ENCODE results near the gene LPAR3. TPM values are rescaled to one million over a fixed set of nuclear protein-coding genes. Genes with fewer than 3 reads are reported as not detected.
"Not testable (repeated sequence)": the region's sequence is repeated elsewhere in the genome, so short reads cannot be mapped to it uniquely, and the experiment has no call there.

LPAR3 gene
- total RNA-seq, 1 experiment from 2014 or later: 9.8 TPM

DNA sequence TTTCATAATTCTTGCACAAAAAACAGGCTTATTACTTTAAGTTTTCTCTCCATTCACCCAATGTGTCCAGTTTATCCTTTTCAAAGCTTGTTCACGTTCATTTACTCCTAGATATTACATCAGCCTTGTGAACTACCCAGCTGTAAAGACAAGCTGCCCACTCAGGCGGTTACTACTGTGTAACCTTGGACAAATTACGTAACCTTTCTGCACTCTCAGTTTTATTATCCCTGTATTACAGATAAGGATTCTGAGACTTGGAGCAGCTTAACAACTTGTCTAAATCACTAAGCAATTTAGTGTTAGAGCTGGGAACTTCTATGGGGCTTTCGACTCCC lies 20.5 kb upstream of the LPAR3 start:
- no peaks in the 10 kb centered on the region for H3F3A ChIP-seq (ENCODE audit: low read length, unreplicated experiment)
- no peaks in the 10 kb centered on the region for H3K9me2 ChIP-seq (replicated peaks; ENCODE audit: low read length)
- H3K4me1 ChIP-seq (ENCODE audit: insufficient read depth, low read length): no peaks in the 10 kb centered on the region
- CTCF ChIA-PET: interaction anchor here (0.6 to 0.7 kb wide), 2 partner anchors 153 to 156 kb away, joined by 3 read pairs; no protein-coding TSS in a partner anchor
- no peak overlapping the region for H3K27ac ChIP-seq (ENCODE audit: low read length)
- H3K79me2 ChIP-seq (ENCODE audit: low read length): no peaks in the 10 kb centered on the region
- DNase-seq (no peak), ATAC-seq (no peak)
- POLR2A ChIA-PET (ENCODE audit: unreplicated experiment): interaction anchor here (0.6 kb wide), 1 partner anchor 433 kb away, joined by 3 read pairs; no protein-coding TSS in a partner anchor
- intact Hi-C loops (cut with micrococcal nuclease): no loop called here
- no peak overlapping the region for H2AFZ ChIP-seq (ENCODE audit: low read length)
- no peak for TF ChIP-seq EZH2phosphoT487 (IDR thresholded peaks at IDR 0.05; ENCODE audit: borderline replicate concordance, low read length)
- no peaks in the 10 kb centered on the region for H4K20me1 ChIP-seq (ENCODE audit: low read length)
- H3K9me3 ChIP-seq (ENCODE audit: low read length): no peaks in the 10 kb centered on the region
- H3K27me3 ChIP-seq (ENCODE audit: low read length): no peaks in the 10 kb centered on the region
- H3K36me3 ChIP-seq (ENCODE audit: low read depth, low read length): no peaks in the 10 kb centered on the region
- no TSS peak for BruUV-seq (replicated peaks)
- H3K4me3 ChIP-seq (ENCODE audit: low read length): no peak overlapping the region
- H3K9ac ChIP-seq (ENCODE audit: low read length): no peak overlapping the region
- H3K4me2 ChIP-seq (ENCODE audit: low read length): no peak overlapping the region

DNA sequence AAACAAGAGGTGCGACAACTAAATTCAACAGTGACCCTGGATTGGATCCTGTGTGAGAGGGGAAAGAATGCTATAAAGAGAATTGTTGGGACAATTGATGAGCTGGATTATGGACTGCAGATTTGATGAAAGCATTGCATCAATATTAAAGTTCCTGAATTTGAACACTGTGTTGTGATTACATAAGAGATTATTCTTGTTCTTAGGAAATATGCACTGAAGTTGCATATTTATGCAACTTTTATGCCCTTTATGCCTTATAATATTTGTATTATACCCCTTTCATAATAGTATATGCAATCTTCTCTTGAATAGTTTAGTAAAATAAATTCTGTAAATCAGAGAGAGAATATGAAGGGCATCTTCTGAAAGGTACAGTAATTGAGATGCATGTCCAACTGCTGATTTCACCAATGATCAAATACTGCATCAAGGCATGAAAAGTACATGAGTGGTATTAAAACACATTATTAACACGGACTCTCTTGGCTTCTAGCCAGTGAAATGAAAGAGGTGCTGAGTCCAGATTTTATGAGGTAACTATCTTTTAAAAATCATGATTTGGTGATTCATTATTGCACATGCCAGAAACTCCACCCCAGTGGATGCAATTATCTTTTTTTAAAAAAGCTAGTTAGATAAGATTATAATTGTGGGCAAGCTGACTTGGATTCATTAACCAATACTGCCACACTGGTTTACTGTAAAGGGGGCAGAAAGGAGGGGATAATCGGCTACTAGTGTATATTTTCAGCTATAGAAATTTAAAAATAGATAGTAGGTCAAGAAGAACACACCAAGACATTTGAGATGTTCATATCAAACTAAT lies 19.9 kb upstream of the LPAR3 start:
- H3K27ac ChIP-seq (ENCODE audit: low read length): no peak overlapping the region
- H3K36me3 ChIP-seq (ENCODE audit: low read depth, low read length): no peaks in the 10 kb centered on the region
- H3K27me3 ChIP-seq (ENCODE audit: low read length): no peaks in the 10 kb centered on the region
- no TSS peak for BruUV-seq (replicated peaks)
- H3K9me2 ChIP-seq (replicated peaks; ENCODE audit: low read length): no peaks in the 10 kb centered on the region
- no peak overlapping the region for H3K4me2 ChIP-seq (ENCODE audit: low read length)
- DNase-seq (no peak), ATAC-seq (no peak)
- no peaks in the 10 kb centered on the region for H3K9me3 ChIP-seq (ENCODE audit: low read length)
- H3K4me1 ChIP-seq (ENCODE audit: insufficient read depth, low read length): no peaks in the 10 kb centered on the region
- H3K79me2 ChIP-seq (ENCODE audit: low read length): no peaks in the 10 kb centered on the region
- no peaks in the 10 kb centered on the region for H3F3A ChIP-seq (ENCODE audit: low read length, unreplicated experiment)
- ChIA-PET CTCF (interaction anchor here (0.6 to 0.7 kb wide), 2 partner anchors 153 to 156 kb away, joined by 3 read pairs; no protein-coding TSS in a partner anchor), POLR2A (ENCODE audit: unreplicated experiment) (interaction anchor here (0.6 kb wide), 1 partner anchor 433 kb away, joined by 3 read pairs; no protein-coding TSS in a partner anchor)
- no peak overlapping the region for H3K4me3 ChIP-seq (ENCODE audit: low read length)
- TF ChIP-seq EZH2 (IDR thresholded peaks at IDR 0.05; ENCODE audit: low read length, unreplicated experiment): no peak
- TF ChIP-seq EZH2phosphoT487 (IDR thresholded peaks at IDR 0.05; ENCODE audit: borderline replicate concordance, low read length): no peak
- TF ChIP-seq, protein P1, sequence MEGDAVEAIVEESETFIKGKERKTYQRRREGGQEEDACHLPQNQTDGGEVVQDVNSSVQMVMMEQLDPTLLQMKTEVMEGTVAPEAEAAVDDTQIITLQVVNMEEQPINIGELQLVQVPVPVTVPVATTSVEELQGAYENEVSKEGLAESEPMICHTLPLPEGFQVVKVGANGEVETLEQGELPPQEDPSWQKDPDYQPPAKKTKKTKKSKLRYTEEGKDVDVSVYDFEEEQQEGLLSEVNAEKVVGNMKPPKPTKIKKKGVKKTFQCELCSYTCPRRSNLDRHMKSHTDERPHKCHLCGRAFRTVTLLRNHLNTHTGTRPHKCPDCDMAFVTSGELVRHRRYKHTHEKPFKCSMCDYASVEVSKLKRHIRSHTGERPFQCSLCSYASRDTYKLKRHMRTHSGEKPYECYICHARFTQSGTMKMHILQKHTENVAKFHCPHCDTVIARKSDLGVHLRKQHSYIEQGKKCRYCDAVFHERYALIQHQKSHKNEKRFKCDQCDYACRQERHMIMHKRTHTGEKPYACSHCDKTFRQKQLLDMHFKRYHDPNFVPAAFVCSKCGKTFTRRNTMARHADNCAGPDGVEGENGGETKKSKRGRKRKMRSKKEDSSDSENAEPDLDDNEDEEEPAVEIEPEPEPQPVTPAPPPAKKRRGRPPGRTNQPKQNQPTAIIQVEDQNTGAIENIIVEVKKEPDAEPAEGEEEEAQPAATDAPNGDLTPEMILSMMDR (conservative IDR thresholded peaks at IDR 0.05; ENCODE audit: low read depth, low read length): no peak
- H4K20me1 ChIP-seq (ENCODE audit: low read length): no peaks in the 10 kb centered on the region
- no peak overlapping the region for H3K9ac ChIP-seq (ENCODE audit: low read length)
- H2AFZ ChIP-seq (ENCODE audit: low read length): no peak overlapping the region
- intact Hi-C loops (cut with micrococcal nuclease): no loop called here

DNA sequence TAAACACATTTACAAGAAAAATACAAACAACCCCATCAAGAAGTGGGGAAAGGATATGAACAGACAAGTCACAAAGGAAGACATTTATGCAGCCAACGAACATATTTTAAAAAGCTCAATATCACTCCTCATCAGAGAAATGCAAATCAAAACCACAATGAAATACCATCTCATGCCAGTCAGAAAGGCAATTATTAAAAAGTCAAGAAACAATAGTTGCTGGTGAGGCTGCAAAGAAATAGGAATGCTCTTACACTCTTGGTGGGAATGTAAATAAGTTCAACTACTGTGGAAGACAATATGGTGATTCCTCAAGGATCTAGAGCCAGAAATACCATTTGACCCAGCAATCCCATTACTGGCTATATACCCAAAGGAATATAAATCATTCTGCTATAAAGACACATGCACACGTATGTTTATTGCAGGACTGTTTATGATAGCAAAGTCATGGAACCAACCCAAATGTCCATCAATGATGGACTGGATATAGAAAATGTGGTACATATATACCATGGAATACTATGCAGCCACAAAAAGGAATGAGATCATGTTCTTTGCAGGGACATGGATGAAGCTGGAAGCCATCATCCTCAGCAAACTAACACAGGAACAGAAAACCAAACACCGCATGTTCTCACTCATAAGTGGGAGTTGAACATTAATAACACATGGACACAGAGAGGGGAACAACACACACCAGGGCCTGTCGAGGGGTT lies 15.9 kb upstream of the LPAR3 start:
- DNase-seq; ATAC-seq; H3K79me2 ChIP-seq (ENCODE audit: low read length): not testable (repeated sequence)

More for the DNA sequence above, 15.9 kb upstream of the LPAR3 start:
- H2AFZ ChIP-seq (ENCODE audit: low read length); POLR2A ChIA-PET (ENCODE audit: unreplicated experiment); H3K4me2 ChIP-seq (ENCODE audit: low read length); H3K4me1 ChIP-seq (ENCODE audit: insufficient read depth, low read length); H3K27me3 ChIP-seq (ENCODE audit: low read length); H3F3A ChIP-seq (ENCODE audit: low read length, unreplicated experiment); H3K36me3 ChIP-seq (ENCODE audit: low read depth, low read length); H3K9me3 ChIP-seq (ENCODE audit: low read length); H3K9ac ChIP-seq (ENCODE audit: low read length); H4K20me1 ChIP-seq (ENCODE audit: low read length); H3K9me2 ChIP-seq (replicated peaks; ENCODE audit: low read length); CTCF ChIA-PET; BruUV-seq (replicated peaks); H3K27ac ChIP-seq (ENCODE audit: low read length); H3K4me3 ChIP-seq (ENCODE audit: low read length); intact Hi-C loops (cut with micrococcal nuclease): not testable (repeated sequence)

All from PC-3 (cell line).